DMS 273 treated with DMSO at 0.1 percent for 48 hours (cell line): Measurements from ENCODE around the gene WIPF3.
"Not testable (repeated sequence)": the region's sequence is repeated elsewhere in the genome, so short reads cannot be mapped to it uniquely, and the experiment has no call there.

ENCODE experiments used
- DNase-seq: peaks from one replicate; lab custom pipeline; 2025; lab: John Stamatoyannopoulos, UW

WIPF3 gene

GRCh38 chr7:29955075-29955792, 148.9 kb downstream of the WIPF3 start:
- no peak for DNase-seq

GRCh38 chr7:29955799-29956486, 149.6 kb downstream of the WIPF3 start:
- no peak for DNase-seq

DNA sequence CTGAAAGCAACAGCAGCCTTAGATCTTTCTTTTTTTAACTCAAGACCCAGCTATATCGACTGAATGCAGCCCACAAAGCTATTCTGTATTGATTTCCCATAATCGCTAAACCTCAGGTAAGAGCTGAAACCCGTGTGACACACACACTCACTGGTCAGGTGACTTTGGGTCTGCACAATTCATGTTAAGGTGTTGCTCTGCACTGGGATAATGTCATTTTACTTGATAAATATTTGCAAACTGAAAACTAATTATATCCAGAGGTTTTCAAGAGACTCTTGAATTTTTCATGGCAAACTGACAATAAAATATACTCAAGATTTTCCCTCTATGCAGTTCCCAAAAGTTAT, 150.2 kb downstream of the WIPF3 start:
- DNase-seq = no peak

DNA sequence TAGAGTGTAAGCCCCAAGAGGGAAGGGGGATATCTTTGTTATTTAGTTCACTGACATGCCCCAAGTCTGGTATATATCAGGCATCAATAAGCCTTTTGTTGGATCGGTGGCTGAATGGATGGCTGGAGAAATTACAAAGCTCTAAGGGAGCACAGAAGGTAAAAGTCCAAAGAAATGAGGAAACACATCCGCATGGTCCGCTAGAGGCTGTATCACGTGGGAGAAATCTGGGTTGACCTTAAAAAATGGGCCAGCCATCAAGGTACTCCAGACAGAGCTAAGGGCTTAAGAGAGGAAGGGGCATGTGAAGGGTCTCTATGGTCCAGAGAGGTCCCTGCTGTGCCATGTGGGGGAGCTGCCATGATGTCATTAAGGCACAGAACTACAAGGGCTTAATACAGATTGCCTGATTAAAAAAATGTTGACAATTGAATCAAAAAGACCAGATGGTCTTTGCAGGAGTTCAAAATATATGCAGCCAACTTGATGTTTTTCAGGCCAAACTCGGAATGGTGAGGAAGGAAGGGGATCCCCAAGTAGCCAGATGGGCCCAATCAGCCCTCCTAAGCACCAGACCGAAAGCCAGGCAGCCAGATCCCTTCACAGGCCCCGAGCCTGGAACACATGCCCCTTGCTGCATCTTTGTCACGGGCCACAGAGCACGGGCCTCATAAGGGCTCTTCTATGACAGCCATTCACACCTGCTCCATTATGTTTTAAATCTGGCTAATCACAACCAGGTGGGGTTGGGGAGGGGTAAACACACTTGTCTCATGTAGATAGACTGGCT, 151.4 kb downstream of the WIPF3 start:
- peak; percentile 86 for DNase-seq

GRCh38 chr7:29958667-29959358, 152.5 kb downstream of the WIPF3 start:
- DNase-seq = no peak

- not testable (repeated sequence) for DNase-seq
These were observed 155.3 kb downstream of the WIPF3 start for GRCh38 chr7:29961611-29962010.

DNA sequence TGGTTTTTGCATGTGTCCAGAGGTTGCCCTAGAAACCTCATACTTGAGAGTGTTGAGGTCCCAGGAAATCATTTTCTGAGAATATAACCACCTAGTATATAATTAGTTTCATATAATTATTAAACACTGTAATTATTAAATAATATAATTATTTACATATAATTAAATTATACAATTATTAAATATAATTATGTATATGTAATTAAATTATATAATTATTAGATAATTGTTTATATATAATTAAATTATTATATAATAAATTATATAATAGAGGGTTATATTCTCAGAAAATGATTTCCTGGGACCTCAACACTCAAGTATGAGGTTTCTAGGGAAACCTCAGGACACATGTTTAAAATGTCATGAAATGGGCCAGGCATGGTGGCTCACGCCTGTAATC, 155.7 kb downstream of the WIPF3 start:
- no peak for DNase-seq

GRCh38 chr7:29965030-29965429, 158.7 kb downstream of the WIPF3 start:
- DNase-seq = no peak
